ENCODE data around the gene USH1G. TPM values are rescaled to one million over a fixed set of nuclear protein-coding genes. Genes with fewer than 3 reads are reported as not detected.
A peak's percentile ranks its signal among the peaks of the same experiment; 100 is the strongest.
"Not testable (repeated sequence)": the region's sequence is repeated elsewhere in the genome, so short reads cannot be mapped to it uniquely, and the experiment has no call there.

Gene USH1G
- polyA plus RNA-seq, 4 donors = 0.48 to 0.82 (median 0.60) TPM

DNA sequence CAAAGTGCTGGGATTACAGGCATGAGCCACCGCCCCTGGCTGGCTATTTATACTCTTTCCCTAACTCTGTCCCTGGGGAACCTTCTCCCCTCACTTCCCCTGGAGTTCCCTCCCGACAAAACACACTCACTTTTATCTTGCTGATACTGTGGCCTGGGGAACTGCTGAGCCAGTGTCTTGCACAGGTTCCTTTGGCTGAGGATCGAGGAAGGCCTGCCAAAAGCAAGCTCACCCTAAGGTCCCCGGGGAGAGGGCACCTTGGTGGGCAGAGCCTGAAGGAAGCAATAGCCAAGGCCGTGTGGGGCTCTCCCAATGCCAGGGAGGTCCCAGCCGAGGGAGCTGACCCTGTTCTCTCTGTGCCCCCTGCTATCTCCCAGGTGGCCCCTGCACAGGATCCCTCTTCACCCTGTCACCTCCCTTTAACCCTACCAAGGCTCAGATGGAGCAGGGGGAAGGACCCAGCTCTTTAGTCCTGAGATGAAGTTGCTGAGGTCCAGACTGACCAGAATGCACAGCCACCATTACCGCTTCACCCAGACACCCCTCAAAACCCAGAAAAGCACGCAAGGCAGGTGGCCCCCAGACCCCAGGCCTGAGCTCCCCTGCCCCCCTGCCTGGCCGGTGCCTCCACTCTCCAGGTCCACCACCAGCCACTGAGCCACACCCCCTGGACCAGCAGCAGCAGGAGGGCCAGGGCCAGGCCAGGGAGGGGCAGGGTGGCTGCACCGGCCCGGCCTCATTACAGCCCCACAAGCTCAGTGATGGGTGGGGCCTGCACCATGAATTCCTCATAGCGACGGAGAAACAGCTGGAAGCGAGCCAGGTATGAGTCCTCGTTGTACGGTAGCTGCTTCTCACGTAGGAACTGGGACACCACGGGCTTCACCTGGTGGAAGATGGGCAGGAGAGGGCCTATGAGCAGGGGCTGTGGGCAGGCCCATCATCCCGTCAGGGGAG is 45.2 kb downstream of the USH1G start:
- DNase-seq (ENCODE audit: low read depth in 4 of 4, low spot score in 3 of 4) = no peak

DNA sequence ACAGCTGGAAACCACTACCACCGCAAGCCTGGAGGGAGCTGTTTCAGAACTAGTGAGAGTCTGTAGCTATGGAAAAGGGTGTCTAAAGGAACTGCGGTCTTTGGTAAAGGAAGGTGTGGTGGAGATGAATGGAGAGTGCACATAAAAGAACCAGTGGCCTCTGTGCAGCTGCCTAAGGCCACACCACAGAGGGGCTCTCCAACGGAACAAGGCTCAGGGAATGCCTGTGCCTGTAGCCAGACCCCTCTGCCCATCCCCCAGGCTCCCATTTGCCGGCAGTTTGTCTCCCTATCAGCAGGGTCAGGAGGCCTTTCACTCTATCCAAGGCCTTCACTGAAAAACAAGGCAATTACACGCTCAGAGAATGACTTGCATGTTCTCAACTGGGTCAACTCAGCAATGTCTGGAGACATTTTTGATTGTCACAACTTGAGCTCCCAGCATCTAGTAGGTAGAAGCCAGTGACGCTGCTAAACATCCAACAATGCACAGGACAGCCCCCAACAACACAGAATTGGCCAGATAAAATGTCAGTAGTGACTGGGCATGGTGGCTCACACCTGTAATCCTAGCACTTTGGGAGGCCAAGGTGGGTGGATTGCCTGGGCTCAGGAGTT is 47.0 kb downstream of the USH1G start:
- DNase-seq (ENCODE audit: low read depth in 4 of 4, low spot score in 3 of 4) = no peak

DNA sequence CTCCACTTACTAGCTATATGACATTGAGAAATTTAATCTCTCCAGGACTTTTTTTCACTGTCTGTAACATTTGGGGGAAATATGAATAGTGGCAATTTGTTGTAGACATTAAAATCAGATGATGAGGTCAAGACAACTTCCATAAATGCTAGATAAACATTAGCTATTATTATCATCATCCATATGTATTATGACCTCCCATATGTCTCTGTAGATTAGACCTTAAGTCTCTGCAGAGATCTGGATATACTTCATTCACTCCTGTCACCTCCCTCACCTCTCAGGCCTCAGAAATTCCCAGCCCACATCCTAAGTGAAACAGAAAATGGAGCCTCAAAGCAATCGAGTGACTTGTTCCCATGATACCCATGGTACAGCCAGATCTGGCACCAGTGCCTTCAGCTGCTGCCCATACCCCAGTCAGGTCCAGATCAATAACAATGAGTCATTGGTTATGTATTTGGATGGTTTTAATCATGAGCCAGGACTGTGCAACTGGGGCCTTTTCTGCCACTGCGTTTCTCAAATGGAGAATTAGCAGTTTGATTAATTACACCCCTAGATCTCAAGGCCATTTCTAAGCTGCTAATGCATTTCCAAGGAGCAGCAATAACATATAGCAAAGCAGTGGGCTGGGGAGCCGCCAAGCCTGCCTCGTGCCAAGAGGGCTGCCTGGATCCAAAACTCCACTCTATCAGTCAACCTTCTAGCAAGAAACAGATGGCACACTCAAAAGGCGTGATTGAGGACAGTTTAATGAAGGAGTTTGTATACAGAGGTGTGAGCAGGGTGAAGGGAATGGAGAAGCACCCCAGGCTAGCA is 47.7 kb downstream of the USH1G start:
- no peak for DNase-seq (ENCODE audit: low read depth in 4 of 4, low spot score in 3 of 4)

DNA sequence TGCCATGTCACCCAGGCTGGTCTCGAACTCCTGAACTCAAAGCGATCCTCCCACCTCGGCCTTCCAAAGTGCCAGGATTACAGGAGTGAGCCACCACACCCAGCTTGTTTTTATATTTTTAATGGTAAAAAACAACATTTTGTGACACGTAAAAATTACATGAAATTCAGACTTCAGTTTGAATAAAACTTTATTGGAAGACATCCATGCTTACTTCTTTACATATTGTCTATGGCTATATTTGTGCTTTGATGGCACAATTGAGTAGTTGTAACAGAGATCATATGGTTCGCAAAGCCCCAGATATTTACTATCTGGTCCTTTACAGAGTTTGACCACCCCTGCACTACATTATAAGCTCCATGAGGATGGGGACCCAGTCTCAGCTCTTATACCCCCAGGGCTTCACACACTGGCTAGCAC is 48.4 kb downstream of the USH1G start:
- no peak for DNase-seq (ENCODE audit: low read depth in 4 of 4, low spot score in 3 of 4)

DNA sequence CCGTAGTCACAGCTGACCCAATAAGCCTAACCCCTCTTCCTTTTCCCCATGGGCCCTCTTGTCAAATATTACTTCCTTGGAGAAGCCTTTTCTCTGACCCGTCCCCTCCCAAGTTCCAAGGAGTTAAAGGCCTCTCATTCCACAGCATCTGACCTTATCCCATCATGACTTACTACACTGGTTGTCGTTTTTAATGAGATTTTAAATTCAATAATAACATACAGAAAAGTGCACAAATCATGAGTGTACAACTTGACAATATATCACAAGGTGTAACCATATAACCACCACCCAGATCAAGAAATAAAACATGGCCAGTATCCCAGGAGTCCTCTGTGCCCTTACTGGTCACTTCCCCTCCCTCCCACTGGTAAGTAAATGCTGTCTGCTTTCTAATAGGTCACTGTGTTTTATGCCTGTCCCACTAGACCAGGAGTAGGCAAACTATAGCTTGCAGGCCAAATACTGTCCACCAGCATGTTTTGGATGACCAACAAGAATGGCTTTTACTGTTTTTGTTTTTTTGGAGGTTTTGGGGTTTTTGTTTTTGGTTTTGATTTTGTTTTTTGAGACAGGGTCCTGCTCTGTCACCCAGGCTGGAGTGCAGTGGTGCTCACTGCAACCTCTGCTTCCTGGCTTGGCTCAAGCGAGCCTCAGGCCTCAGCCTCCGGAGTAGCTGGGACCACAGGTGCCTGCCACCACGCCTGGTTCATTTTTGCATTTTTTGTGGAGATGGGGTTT is 49.0 kb downstream of the USH1G start:
- no peak for DNase-seq (ENCODE audit: low read depth in 4 of 4, low spot score in 3 of 4)

DNA sequence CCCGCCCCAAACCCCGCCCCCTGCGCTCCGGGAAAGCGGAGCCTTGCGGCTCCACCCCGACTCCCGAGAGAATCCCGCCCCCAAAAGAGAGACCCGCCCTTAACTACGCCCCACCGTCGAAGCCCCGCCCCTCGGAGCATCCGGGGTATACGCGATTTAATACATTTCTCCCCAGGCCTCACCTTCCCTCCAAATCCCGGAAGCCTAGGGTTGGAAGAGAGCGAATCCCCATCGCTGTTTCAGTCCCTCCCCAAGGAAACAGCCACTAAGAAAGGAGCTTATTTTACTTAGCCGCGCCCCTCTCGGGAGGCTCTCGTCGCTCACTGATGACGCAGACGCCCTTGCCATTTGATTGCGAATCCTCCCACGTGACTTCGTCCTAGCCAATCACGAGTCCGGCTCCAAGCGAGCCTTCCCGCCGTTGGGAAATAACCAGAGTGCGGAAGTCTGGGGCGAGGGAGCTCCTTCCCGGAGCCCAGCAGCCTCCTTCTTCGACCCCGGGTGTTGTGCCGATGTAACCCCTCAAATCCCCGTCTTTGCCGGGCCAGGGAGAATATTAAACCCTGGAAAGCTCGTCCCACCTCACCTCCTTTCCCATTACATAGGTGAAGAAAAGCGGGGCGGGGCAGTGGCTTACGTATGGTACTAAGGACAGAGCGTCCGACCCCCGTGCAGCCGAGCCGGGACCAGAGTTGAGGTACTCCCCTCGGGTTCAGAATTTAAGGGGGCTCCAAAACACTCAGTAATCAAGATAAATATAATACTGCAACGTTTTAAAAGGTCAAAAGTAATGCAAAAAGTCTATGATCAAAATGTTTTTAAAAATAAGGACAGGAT is 49.8 kb downstream of the USH1G start:
- DNase-seq (ENCODE audit: low read depth in 4 of 4, low spot score in 3 of 4) = peak; percentile 99 to 100 (median 100)

DNA sequence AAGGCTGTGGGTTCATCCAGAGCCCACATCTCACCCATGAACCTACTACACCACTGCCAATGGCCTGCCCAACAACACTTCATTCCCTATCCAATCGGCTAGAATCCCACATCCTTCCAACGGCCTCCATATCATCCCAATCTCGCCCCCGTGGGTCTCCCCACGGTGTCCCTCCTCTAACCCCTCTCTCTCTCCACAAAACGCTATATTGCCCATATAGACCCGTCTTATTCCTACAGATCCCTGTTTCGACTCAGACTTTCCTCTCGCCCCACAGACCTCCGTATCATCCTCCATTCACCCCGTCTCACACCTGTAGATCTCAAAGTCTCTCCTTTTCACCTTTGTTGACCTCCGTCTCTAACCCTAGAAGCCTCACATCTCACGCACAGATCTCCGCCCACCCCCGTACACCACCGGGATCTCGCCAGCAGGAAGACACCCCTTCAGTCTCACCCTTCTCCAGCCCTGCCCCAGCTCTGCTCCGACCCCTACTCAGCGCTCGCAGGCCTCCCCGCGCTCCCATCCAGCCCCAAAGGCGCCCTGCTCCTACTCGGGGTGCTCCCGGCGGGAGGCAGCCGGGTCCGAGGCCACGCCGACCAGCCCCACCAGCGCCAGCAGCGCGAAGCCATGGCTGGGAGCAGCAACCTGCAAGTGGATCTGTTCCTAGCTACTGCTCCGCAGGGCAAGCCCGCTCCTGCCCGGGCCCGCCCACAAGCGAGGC is 50.6 kb downstream of the USH1G start, which contains the start of gene FDXR:
TSS of gene FDXR (minus strand) at position 682 of the 724 bp plus-strand sequence. CDS start at position 632, 50 bp downstream.
- no peak for DNase-seq (ENCODE audit: low read depth in 4 of 4, low spot score in 3 of 4)

DNA sequence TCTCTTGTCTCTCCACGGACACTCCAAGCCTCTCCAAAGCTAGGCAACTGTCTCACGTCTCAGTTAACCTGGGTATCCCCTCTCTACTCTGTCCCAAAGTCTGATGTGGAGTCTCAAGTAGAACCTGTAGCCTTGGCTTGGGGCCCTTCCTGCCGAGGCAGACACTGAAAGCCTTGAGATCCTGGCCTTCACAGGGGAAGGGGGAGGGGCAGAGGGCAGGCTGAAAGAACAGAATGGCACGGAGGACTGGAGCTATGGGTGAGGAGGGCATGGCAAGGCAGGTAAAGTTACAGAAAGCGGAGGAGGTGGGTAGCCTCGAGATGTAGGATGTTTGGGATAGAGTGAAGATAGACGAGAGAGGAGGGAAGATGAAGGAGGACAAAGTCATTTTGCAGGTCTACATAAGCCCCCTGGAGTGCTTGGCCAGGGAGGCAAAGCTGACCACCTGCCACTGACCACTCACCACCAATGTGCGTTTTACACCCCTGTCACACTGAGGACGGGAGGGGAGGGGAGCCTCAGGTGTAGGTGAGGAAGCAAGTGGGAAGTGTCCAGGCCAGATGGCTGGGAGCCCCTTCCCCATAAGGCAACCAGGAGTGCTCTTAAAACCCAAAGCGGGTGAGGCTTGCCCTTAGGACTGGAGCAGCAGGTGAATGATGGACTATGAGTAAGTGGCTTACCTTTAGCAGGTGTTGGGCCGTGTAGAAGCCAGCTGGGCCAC is 51.5 kb downstream of the USH1G start:
- no peak for DNase-seq (ENCODE audit: low read depth in 4 of 4, low spot score in 3 of 4)

DNA sequence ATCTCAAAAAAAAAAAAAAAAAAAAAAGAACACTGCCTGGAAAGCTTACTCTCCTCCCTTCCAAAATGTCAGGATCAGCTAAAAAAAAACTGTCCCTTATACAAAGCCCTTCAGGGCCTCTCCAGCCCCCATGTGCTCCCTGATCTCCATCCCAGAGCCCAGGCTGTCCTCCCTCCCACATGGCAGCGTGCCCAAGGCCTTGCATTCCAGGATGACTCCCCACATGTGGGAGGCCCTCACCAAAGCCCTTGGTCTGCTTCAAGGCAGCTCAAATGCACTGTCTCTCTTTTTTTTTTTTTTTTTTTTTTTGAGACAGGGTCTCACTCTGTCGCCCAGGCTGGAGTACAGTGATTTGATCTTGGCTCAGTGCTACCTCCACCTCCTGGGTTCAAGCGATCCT is 52.5 kb downstream of the USH1G start:
- DNase-seq (ENCODE audit: low read depth in 4 of 4, low spot score in 3 of 4) = no peak

DNA sequence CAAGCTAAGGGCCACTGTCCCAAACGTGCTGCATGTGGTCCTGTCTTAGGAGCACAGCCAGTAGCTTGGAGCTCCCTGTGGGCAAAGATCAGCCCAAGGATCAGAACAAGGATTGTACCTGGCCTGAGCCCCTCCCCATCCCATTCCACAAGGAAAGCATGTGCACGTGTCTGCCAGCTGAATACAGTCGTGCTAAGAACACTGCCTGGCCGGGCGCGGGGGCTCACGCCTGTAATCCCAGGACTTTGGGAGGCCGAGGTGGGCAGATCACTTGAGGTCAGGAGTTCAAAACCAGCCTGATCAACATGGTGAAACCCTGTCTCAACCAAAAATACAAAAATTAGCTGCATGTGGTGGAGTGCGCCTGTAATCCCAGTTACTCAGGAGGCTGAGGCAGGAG is 53.0 kb downstream of the USH1G start:
- DNase-seq (ENCODE audit: low read depth in 4 of 4, low spot score in 3 of 4) = not testable (repeated sequence)

DNA sequence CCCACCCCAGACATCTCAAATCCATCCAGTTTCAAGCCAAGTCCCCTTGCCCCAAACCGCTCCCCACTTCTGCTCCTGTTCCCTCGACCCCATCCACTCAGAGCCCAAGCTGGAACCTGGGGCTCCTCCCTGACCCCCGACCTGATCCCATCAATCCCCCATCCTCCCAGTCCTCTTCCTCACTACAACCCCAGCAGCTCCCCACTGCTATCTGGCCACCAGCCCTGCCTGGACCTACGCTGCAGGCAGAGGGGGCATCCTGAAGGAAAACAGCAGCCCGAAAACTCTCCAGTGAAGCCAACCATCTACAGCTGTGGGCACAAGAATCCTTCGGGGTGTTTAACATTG is 54.2 kb downstream of the USH1G start:
- no peak for DNase-seq (ENCODE audit: low read depth in 4 of 4, low spot score in 3 of 4)

DNA sequence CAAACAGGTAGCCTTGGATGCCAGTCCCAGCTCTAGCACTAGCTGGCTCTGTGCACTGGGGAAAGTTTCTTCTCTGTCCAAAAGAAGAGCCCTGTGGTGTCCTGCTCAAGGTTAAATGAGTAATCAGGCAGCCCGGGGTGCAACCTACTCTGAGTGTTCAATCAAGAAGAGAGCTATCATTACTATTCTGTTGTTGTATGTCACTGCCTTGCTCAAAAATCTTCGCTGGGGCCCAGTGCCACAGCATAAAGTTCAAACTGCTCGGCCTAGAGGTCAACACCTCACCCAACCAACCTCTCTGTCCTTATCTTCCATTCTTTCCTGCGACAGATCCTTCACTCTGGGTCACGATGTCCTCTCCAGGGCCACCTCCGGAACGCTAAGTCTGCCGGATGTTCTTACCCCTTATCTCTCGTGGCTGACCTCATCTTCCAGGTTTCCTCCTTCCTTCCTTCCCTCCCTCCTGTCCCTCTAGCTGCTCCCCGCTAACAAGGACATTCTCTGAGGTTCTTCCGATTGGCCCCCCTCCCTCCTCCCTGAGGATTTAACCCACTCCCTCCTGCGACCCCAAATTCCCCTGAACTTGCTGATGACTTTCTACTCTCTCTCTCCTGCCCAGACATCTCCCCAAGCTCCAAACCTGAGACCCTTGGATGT is 54.7 kb downstream of the USH1G start:
- no peak for DNase-seq (ENCODE audit: low read depth in 4 of 4, low spot score in 3 of 4)

DNA sequence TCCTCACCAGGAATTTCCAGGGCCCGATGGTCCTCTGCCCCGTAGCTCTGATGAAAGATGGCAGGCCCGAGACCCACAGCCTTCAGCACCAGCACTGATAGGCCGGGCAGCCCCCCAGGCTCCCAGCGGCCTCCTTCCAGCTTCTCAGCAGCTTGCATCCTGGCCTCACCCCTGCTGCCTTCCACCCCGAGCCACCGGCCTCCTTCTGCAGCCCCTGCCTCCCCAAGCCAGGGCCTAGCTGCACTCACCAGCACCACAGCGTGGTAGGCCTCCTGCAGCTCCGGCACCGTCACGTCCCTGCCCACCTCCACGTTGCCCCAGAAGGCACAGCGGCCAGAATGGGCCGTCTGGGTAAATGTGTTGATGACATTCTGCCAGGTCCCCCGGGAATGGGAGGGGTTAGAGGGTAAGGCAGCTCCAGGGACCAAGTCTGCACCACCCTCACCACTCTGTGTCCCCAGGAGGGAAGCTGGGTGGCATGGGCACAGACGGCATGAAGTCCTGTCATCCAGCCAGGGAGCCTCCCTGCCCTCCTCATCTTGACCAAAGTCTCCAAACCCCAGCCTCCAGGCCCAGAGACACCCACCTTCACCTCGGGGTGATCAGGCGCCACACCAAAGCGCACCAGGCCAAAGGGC is 56.7 kb downstream of the USH1G start:
- no peak for DNase-seq (ENCODE audit: low read depth in 4 of 4, low spot score in 3 of 4)
